B cell (primary cell): ENCODE data around the gene PNMA8B. TPM values are rescaled to one million over a fixed set of nuclear protein-coding genes. Genes with fewer than 3 reads are reported as not detected.

Experiments
- ATAC-seq: fragments of 200-7000 bp; cut with Tn5 transposase; one replicate; pipeline ENCODE4 v1.10.0; 2021; ENCODE audit warnings: low read depth, mild to moderate bottlenecking, moderate number of reproducible peaks, moderate library complexity
- CTCF ChIA-PET: fragments of 350-600 bp; sonication (Branson Sonifier 250); formaldehyde crosslinking; loops from one replicate; lab custom pipeline; 2021; ENCODE audit warnings: antibody characterized with exemption, inconsistent platforms; lab: Charles Lee
- POLR2A ChIA-PET: fragments of 350-600 bp; sonication (Branson Sonifier 250); formaldehyde crosslinking; loops from one replicate; lab custom pipeline; 2021; ENCODE audit warnings: antibody characterized with exemption; lab: Charles Lee
- DNase-seq: peaks from one replicate; pipeline ENCODE4 v3.0.0; 2013
- H2AFZ ChIP-seq: 2 replicates; pipeline ENCODE4 v1.6.1; 2012; ENCODE audit warnings: mild to moderate bottlenecking, low read depth, low read length; ENCODE audit not compliant: insufficient read depth, poor library complexity, severe bottlenecking
- H3K27ac ChIP-seq, 2 donors: 1 replicate in 1 of 2; 2 replicates in 1 of 2; pipeline ENCODE4 v1.5.1; 2012 to 2013; ENCODE audit warnings: low read length in 2 of 2, mild to moderate bottlenecking in 2 of 2, moderate library complexity in 1 of 2
- H3K27me3 ChIP-seq, 4 experiments: fragments of 200-600 bp in 1 of 4; sonication (generic) in 1 of 4; replicated peaks in 1 of 4; 1 replicate in 2 of 4; 2 replicates in 2 of 4; pipeline versions ENCODE4 v1.6.1 to v1.7.0; 2013 to 2016; ENCODE audit warnings: low read length in 3 of 4, mild to moderate bottlenecking in 2 of 4, mixed read lengths in 1 of 4, moderate library complexity in 1 of 4; ENCODE audit not compliant: insufficient read depth in 4 of 4, control insufficient read depth in 3 of 4; ENCODE audit errors: control extremely low read depth in 1 of 4
- H3K36me3 ChIP-seq, 2 experiments: replicated peaks in 1 of 2; 1 replicate in 1 of 2; 2 replicates in 1 of 2; pipeline versions ENCODE4 v1.6.1 to v1.7.1; 2013; ENCODE audit warnings: low read length in 1 of 2; ENCODE audit not compliant: insufficient read depth in 2 of 2, control insufficient read depth in 1 of 2; ENCODE audit errors: control extremely low read depth in 1 of 2, extremely low read depth in 1 of 2
- H3K4me1 ChIP-seq, 2 donors: fragments of 200-600 bp in 1 of 2; sonication (generic) in 1 of 2; 1 replicate in 1 of 2; 2 replicates in 1 of 2; pipeline versions ENCODE4 v1.5.1 to v1.6.1; 2013 to 2017; ENCODE audit warnings: low read length in 2 of 2; ENCODE audit not compliant: control insufficient read depth in 2 of 2, insufficient read depth in 2 of 2
- H3K4me2 ChIP-seq: replicated peaks from 2 replicates; pipeline ENCODE3; 2012; ENCODE audit warnings: mild to moderate bottlenecking, low read depth, low read length; ENCODE audit not compliant: poor library complexity, severe bottlenecking
- H3K4me3 ChIP-seq, 5 experiments: fragments of 200-600 bp in 1 of 5; sonication (generic) in 1 of 5; 1 replicate in 3 of 5; 2 replicates in 2 of 5; pipeline versions ENCODE4 v1.5.1 to v1.7.0; 2011 to 2016; ENCODE audit warnings: low read length in 4 of 5, mild to moderate bottlenecking in 4 of 5, low read depth in 2 of 5, control low read depth in 1 of 5, moderate library complexity in 1 of 5; ENCODE audit not compliant: insufficient read depth in 1 of 5; ENCODE audit errors: control extremely low read depth in 1 of 5, extremely low read depth in 1 of 5
- H3K79me2 ChIP-seq: fragments of 200-600 bp; sonication (generic); one replicate; pipeline ENCODE4 v1.6.0; 2016; ENCODE audit warnings: low read length; ENCODE audit not compliant: control insufficient read depth, insufficient read depth
- H3K9ac ChIP-seq: fragments of 200-600 bp; sonication (generic); 2 replicates; pipeline ENCODE4 v1.6.1; 2017; ENCODE audit warnings: mild to moderate bottlenecking, low read length, moderate library complexity
- H3K9me3 ChIP-seq, 3 donors: one replicate each; pipeline versions ENCODE4 v1.6.1 to v1.7.1; 2013; ENCODE audit warnings: low read length in 2 of 3; ENCODE audit not compliant: control insufficient read depth in 2 of 3, insufficient read depth in 1 of 3; ENCODE audit errors: control extremely low read depth in 1 of 3
- H4K20me1 ChIP-seq: 2 replicates; pipeline ENCODE4 v1.6.0; 2012; ENCODE audit warnings: mild to moderate bottlenecking, low read length; ENCODE audit not compliant: insufficient read depth, control insufficient read depth, poor library complexity, severe bottlenecking
- H3K27ac Mint-ChIP-seq: one replicate; pipeline ENCODE4 v1.8.0; 2021; ENCODE audit warnings: mixed read lengths
- H3K27me3 Mint-ChIP-seq: one replicate; pipeline ENCODE4 v1.8.0; 2021; ENCODE audit warnings: mixed read lengths
- H3K4me1 Mint-ChIP-seq: one replicate; pipeline ENCODE4 v1.8.0; 2021; ENCODE audit warnings: mixed read lengths
- H3K4me3 Mint-ChIP-seq: one replicate; pipeline ENCODE4 v1.8.0; 2021; ENCODE audit warnings: mixed read lengths
- H3K9me3 Mint-ChIP-seq: one replicate; pipeline ENCODE4 v1.8.0; 2022; ENCODE audit warnings: mixed read lengths; ENCODE audit not compliant: insufficient read depth
- CTCF ChIP-seq: fragments of 200-600 bp; IDR thresholded peaks from one replicate; pipeline ENCODE4 v1.8.0; 2022; ENCODE audit warnings: antibody characterized with exemption, mild to moderate bottlenecking
- EZH2 ChIP-seq: IDR thresholded peaks from 2 replicates; pipeline ENCODE4 v1.6.1; 2012; ENCODE audit warnings: borderline replicate concordance, low read depth, mild to moderate bottlenecking, moderate library complexity, low read length; ENCODE audit not compliant: insufficient read depth, poor library complexity, severe bottlenecking
- WGBS: methylation state at CpG from one replicate; pipeline ENCODE4 v1.1.5; 2013; ENCODE audit warnings: missing lambda C conversion rate; ENCODE audit not compliant: insufficient coverage; 5-methylcytosine and 5-hydroxymethylcytosine counted together
- intact Hi-C: fragments of 100-400 bp; cut with micrococcal nuclease; formaldehyde crosslinking; loops from one replicate; pipeline ENCODE4 v1.10.0; 2022
- polyA plus RNA-seq: library from polyadenylated mRNA; depleted of rRNA; stranded (reverse); fragments of >200 nt; gene quantifications from 2 replicates; pipeline ENCODE4 v1.2.3, GENCODE V29; 2012
- total RNA-seq, 2 donors: library from RNA; stranded (reverse); fragments of 120-200 nt in 1 of 2; gene quantifications; 1 replicate in 1 of 2; 2 replicates in 1 of 2; pipeline versions ENCODE4 v1.2.3 to v1.2.4, GENCODE V29; 2013 to 2022

The PNMA8B gene
- total and polyA plus RNA-seq, 2 donors (not counting 1 experiment from before 2014, with no cell fraction given) = 0.10 to 0.32 TPM

- Histone ChIP-seq H3K79me2 (no peaks in the 10 kb centered on the region), H3K27me3 (peaks cover 0 to 16% (median 4%) of the 10 kb centered on the region in 4 experiments), H3K36me3 (no peaks in the 10 kb centered on the region), H3K27ac (no peak overlapping the region), H3K4me3 (no peak overlapping the region), H4K20me1 (no peaks in the 10 kb centered on the region), H3K4me1 (no peaks in the 10 kb centered on the region), H2AFZ (no peak overlapping the region), H3K4me2 (no peak overlapping the region), H3K9me3 (no peaks in the 10 kb centered on the region), H3K9ac (no peak overlapping the region)
- no peak overlapping the region for H3K4me3 Mint-ChIP-seq
- no peak overlapping the region for H3K27ac Mint-ChIP-seq
- ChIA-PET POLR2A (no interaction called here), CTCF (no interaction called here)
- intact Hi-C loops = no loop called here
- ATAC-seq (no peak), DNase-seq (no peak)
- no peaks in the 10 kb centered on the region for H3K9me3 Mint-ChIP-seq
- no peak for TF ChIP-seq CTCF
- TF ChIP-seq EZH2 = no peak
- WGBS = 35% methylated on average over 3 of the region's 4 CpGs
- H3K27me3 Mint-ChIP-seq = peaks cover 36% of the 10 kb centered on the region
- H3K4me1 Mint-ChIP-seq = no peaks in the 10 kb centered on the region
These were observed 17.2 kb downstream of the PNMA8B start for GRCh38 chr19:46478356-46478986.

- Histone ChIP-seq H3K36me3 (no peaks in the 10 kb centered on the region), H2AFZ (no peak overlapping the region), H4K20me1 (no peaks in the 10 kb centered on the region), H3K79me2 (no peaks in the 10 kb centered on the region), H3K27me3 (peaks cover 0 to 21% (median 10%) of the 10 kb centered on the region in 4 experiments), H3K4me1 (peaks cover 3 to 7% of the 10 kb centered on the region in 2 donors), H3K4me2 (no peak overlapping the region), H3K4me3 (no peak overlapping the region), H3K9me3 (no peaks in the 10 kb centered on the region), H3K27ac (no peak overlapping the region), H3K9ac (no peak overlapping the region)
- 100% methylated on average over 1 of the region's 2 CpGs for WGBS
- CTCF ChIA-PET = interaction anchor here (1.7 kb wide), 1 partner anchor 11 kb away, joined by 5 read pairs; no protein-coding TSS in a partner anchor
- intact Hi-C loops = no loop called here
- no peak for ATAC-seq
- H3K4me1 Mint-ChIP-seq = no peaks in the 10 kb centered on the region
- H3K27ac Mint-ChIP-seq = no peak overlapping the region
- H3K27me3 Mint-ChIP-seq = peaks cover 35% of the 10 kb centered on the region
- no peak for TF ChIP-seq EZH2
- TF ChIP-seq CTCF = no peak
- no peaks in the 10 kb centered on the region for H3K9me3 Mint-ChIP-seq
- no peak overlapping the region for H3K4me3 Mint-ChIP-seq
- no peak for DNase-seq
- POLR2A ChIA-PET = no interaction called here
These were observed 19.7 kb downstream of the PNMA8B start for GRCh38 chr19:46475986-46476385.
